ENCODE data around the gene REV1. TPM values are rescaled to one million over a fixed set of nuclear protein-coding genes. Genes with fewer than 3 reads are reported as not detected.

The REV1 gene
- total and polyA plus RNA-seq, 2 experiments from 2014 or later = 32.9 to 46.7 TPM

DNA sequence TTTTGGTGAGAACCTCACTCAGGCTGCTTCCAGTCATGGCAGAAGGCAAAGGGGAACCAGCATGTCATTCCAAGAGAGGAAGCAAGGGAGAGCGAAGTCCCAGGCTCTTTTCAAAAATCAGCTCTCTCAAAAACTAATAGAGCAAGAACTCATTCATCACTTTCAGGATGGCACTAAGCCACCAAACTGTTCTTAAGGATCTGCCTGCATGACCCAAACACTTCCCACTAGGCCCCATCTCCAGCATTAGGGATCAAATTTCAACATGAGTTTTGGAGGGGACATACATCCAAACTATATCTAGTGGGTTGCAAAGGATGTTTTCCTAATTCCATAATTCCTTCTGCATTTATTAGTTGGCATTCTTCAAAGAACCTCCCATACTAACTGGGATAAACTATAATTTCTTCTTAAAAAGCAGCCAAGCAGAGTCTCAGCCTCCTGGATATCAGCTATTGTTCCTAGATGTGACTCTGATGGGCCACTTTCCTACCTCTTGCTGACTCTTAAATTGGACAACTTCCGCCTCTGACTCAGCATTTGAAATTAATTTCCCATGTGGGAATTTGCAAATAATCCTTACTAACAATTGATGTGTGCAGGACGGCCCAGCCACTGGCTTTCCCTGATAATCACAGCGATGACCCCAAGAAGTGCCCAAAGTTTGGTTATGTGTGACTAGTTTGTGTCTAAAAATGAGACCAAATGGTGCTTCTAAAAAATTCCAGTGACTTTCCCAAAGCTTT lies 5.5 kb upstream of the REV1 start:
- peaks cover 6% of the 10 kb centered on the region for H3K27me3 Mint-ChIP-seq (ENCODE audit: insufficient read depth, low read depth, poor library complexity)
- no peak overlapping the region for H3K4me3 ChIP-seq
- ATAC-seq = no peak
- H3K27ac ChIP-seq (ENCODE audit: low read depth) = no peak overlapping the region
- no peaks in the 10 kb centered on the region for H3K36me3 Mint-ChIP-seq (ENCODE audit: low read depth)
- H3K9me2 ChIP-seq (ENCODE audit: insufficient read depth) = no peaks in the 10 kb centered on the region
- H3K4me3 Mint-ChIP-seq = no peak overlapping the region
- H3K4me1 Mint-ChIP-seq = peaks cover 24% of the 10 kb centered on the region
- peak overlapping the region; percentile 18 for H2AFZ ChIP-seq
- no peaks in the 10 kb centered on the region for H4K20me1 ChIP-seq (replicated peaks; ENCODE audit: insufficient read depth)
- DNase-seq (ENCODE audit: low spot score) = no peak
- no peaks in the 10 kb centered on the region for H3K36me3 ChIP-seq (ENCODE audit: insufficient read depth)
- no peaks in the 10 kb centered on the region for H3K27me3 ChIP-seq (ENCODE audit: insufficient read depth)
- no peak overlapping the region for H3K4me2 ChIP-seq
- TF ChIP-seq, protein P1, sequence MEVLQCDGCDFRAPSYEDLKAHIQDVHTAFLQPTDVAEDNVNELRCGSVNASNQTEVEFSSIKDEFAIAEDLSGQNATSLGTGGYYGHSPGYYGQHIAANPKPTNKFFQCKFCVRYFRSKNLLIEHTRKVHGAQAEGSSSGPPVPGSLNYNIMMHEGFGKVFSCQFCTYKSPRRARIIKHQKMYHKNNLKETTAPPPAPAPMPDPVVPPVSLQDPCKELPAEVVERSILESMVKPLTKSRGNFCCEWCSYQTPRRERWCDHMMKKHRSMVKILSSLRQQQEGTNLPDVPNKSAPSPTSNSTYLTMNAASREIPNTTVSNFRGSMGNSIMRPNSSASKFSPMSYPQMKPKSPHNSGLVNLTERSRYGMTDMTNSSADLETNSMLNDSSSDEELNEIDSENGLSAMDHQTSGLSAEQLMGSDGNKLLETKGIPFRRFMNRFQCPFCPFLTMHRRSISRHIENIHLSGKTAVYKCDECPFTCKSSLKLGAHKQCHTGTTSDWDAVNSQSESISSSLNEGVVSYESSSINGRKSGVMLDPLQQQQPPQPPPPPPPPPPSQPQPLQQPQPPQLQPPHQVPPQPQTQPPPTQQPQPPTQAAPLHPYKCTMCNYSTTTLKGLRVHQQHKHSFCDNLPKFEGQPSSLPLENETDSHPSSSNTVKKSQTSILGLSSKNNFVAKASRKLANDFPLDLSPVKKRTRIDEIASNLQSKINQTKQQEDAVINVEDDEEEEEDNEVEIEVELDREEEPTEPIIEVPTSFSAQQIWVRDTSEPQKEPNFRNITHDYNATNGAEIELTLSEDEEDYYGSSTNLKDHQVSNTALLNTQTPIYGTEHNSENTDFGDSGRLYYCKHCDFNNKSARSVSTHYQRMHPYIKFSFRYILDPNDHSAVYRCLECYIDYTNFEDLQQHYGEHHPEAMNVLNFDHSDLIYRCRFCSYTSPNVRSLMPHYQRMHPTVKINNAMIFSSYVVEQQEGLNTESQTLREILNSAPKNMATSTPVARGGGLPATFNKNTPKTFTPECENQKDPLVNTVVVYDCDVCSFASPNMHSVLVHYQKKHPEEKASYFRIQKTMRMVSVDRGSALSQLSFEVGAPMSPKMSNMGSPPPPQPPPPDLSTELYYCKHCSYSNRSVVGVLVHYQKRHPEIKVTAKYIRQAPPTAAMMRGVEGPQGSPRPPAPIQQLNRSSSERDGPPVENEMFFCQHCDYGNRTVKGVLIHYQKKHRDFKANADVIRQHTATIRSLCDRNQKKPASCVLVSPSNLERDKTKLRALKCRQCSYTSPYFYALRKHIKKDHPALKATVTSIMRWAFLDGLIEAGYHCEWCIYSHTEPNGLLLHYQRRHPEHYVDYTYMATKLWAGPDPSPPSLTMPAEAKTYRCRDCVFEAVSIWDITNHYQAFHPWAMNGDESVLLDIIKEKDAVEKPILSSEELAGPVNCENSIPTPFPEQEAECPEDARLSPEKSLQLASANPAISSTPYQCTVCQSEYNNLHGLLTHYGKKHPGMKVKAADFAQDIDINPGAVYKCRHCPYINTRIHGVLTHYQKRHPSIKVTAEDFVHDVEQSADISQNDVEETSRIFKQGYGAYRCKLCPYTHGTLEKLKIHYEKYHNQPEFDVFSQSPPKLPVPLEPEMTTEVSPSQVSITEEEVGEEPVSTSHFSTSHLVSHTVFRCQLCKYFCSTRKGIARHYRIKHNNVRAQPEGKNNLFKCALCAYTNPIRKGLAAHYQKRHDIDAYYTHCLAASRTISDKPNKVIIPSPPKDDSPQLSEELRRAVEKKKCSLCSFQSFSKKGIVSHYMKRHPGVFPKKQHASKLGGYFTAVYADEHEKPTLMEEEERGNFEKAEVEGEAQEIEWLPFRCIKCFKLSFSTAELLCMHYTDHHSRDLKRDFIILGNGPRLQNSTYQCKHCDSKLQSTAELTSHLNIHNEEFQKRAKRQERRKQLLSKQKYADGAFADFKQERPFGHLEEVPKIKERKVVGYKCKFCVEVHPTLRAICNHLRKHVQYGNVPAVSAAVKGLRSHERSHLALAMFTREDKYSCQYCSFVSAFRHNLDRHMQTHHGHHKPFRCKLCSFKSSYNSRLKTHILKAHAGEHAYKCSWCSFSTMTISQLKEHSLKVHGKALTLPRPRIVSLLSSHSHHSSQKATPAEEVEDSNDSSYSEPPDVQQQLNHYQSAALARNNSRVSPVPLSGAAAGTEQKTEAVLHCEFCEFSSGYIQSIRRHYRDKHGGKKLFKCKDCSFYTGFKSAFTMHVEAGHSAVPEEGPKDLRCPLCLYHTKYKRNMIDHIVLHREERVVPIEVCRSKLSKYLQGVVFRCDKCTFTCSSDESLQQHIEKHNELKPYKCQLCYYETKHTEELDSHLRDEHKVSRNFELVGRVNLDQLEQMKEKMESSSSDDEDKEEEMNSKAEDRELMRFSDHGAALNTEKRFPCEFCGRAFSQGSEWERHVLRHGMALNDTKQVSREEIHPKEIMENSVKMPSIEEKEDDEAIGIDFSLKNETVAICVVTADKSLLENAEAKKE (CRISPR knock-in tag; IDR thresholded peaks at IDR 0.05) = no peak
- TF ChIP-seq STAT1 (IDR thresholded peaks at IDR 0.05; ENCODE audit: unreplicated experiment) (no peak), ZNF114 (CRISPR knock-in tag; IDR thresholded peaks at IDR 0.05) (no peak), CREB1 (CRISPR knock-in tag; IDR thresholded peaks at IDR 0.05; ENCODE audit: low read depth) (no peak), ZNF331 (CRISPR knock-in tag; IDR thresholded peaks at IDR 0.05; ENCODE audit: low read depth) (no peak), JUNB (IDR thresholded peaks at IDR 0.05; ENCODE audit: unreplicated experiment) (no peak), NANOG (IDR thresholded peaks at IDR 0.05; ENCODE audit: borderline replicate concordance) (no peak), EZH2 (IDR thresholded peaks at IDR 0.05; ENCODE audit: low read depth, unreplicated experiment) (no peak)
- TF ChIP-seq, protein P2, sequence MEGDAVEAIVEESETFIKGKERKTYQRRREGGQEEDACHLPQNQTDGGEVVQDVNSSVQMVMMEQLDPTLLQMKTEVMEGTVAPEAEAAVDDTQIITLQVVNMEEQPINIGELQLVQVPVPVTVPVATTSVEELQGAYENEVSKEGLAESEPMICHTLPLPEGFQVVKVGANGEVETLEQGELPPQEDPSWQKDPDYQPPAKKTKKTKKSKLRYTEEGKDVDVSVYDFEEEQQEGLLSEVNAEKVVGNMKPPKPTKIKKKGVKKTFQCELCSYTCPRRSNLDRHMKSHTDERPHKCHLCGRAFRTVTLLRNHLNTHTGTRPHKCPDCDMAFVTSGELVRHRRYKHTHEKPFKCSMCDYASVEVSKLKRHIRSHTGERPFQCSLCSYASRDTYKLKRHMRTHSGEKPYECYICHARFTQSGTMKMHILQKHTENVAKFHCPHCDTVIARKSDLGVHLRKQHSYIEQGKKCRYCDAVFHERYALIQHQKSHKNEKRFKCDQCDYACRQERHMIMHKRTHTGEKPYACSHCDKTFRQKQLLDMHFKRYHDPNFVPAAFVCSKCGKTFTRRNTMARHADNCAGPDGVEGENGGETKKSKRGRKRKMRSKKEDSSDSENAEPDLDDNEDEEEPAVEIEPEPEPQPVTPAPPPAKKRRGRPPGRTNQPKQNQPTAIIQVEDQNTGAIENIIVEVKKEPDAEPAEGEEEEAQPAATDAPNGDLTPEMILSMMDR (conservative IDR thresholded peaks at IDR 0.05; ENCODE audit: low read depth in 2 of 2) = no peak
- TF ChIP-seq, protein P3, sequence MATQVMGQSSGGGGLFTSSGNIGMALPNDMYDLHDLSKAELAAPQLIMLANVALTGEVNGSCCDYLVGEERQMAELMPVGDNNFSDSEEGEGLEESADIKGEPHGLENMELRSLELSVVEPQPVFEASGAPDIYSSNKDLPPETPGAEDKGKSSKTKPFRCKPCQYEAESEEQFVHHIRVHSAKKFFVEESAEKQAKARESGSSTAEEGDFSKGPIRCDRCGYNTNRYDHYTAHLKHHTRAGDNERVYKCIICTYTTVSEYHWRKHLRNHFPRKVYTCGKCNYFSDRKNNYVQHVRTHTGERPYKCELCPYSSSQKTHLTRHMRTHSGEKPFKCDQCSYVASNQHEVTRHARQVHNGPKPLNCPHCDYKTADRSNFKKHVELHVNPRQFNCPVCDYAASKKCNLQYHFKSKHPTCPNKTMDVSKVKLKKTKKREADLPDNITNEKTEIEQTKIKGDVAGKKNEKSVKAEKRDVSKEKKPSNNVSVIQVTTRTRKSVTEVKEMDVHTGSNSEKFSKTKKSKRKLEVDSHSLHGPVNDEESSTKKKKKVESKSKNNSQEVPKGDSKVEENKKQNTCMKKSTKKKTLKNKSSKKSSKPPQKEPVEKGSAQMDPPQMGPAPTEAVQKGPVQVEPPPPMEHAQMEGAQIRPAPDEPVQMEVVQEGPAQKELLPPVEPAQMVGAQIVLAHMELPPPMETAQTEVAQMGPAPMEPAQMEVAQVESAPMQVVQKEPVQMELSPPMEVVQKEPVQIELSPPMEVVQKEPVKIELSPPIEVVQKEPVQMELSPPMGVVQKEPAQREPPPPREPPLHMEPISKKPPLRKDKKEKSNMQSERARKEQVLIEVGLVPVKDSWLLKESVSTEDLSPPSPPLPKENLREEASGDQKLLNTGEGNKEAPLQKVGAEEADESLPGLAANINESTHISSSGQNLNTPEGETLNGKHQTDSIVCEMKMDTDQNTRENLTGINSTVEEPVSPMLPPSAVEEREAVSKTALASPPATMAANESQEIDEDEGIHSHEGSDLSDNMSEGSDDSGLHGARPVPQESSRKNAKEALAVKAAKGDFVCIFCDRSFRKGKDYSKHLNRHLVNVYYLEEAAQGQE (IDR thresholded peaks at IDR 0.05; ENCODE audit: unreplicated experiment) = no peak
- H3K4me1 ChIP-seq (ENCODE audit: insufficient read depth) = peaks cover 8% of the 10 kb centered on the region
- peaks cover 4% of the 10 kb centered on the region; the same call in 1 of the 3 replicates for H3K9me3 Mint-ChIP-seq
- H3K79me2 ChIP-seq (replicated peaks; ENCODE audit: insufficient read depth) = no peaks in the 10 kb centered on the region
- H3F3A ChIP-seq (replicated peaks; ENCODE audit: low read depth) = no peaks in the 10 kb centered on the region
- no peak overlapping the region for H3K27ac Mint-ChIP-seq

Measured in GM23338 (cell line).